ENCODE measurements around the gene KCTD10.

DNA sequence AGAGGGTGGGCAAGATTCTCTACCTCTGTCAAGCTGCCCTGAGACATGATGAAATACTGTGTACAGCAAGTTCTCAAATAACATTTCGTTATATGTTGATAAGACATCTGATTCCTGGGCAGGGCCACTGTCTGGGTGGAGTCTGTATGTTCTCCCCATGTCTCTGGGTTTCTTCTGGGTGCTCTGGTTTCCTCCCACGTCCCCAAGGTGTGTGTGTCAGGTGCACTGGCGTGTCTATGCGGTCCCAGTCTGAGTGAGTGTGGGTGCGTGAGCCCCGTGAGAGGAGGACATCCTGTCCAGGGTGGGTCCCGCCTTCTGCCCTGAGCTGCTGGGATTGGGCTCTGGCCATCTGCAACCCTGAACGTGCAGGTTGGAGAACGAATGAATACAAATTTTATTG lies 29.6 kb downstream of the KCTD10 start:
- TF ChIP-seq CTCF (IDR thresholded peaks at IDR 0.05 in 2 of 3, conservative IDR thresholded peaks at IDR 0.05 in 1 of 3; ENCODE audit: control insufficient read depth in 2 of 3, extremely low read depth in 1 of 3, insufficient read depth in 1 of 3, low read depth in 3 of 3, low read length in 3 of 3) (no peak), EP300 (IDR thresholded peaks at IDR 0.05; ENCODE audit: borderline replicate concordance in 1 of 2, control insufficient read depth in 1 of 2, low read depth in 2 of 2, low read length in 2 of 2) (no peak), E4F1 (IDR thresholded peaks at IDR 0.05; ENCODE audit: borderline replicate concordance, partially characterized antibody) (no peak), CREB1 (IDR thresholded peaks at IDR 0.05; ENCODE audit: low read depth) (no peak), RFX5 (IDR thresholded peaks at IDR 0.05; ENCODE audit: low read depth, low read length) (no peak), YY1 (IDR thresholded peaks at IDR 0.05; ENCODE audit: low read depth, low read length) (no peak), ESRRA (IDR thresholded peaks at IDR 0.05; ENCODE audit: low read length) (no peak), REST (IDR thresholded peaks at IDR 0.05; ENCODE audit: low read depth, low read length) (no peak), POLR2A (IDR thresholded peaks at IDR 0.05; ENCODE audit: low read depth, low read length) (no peak), RAD51 (IDR thresholded peaks at IDR 0.05) (no peak), IKZF1 (conservative IDR thresholded peaks at IDR 0.05) (no peak)
- TF ChIP-seq, protein P1, sequence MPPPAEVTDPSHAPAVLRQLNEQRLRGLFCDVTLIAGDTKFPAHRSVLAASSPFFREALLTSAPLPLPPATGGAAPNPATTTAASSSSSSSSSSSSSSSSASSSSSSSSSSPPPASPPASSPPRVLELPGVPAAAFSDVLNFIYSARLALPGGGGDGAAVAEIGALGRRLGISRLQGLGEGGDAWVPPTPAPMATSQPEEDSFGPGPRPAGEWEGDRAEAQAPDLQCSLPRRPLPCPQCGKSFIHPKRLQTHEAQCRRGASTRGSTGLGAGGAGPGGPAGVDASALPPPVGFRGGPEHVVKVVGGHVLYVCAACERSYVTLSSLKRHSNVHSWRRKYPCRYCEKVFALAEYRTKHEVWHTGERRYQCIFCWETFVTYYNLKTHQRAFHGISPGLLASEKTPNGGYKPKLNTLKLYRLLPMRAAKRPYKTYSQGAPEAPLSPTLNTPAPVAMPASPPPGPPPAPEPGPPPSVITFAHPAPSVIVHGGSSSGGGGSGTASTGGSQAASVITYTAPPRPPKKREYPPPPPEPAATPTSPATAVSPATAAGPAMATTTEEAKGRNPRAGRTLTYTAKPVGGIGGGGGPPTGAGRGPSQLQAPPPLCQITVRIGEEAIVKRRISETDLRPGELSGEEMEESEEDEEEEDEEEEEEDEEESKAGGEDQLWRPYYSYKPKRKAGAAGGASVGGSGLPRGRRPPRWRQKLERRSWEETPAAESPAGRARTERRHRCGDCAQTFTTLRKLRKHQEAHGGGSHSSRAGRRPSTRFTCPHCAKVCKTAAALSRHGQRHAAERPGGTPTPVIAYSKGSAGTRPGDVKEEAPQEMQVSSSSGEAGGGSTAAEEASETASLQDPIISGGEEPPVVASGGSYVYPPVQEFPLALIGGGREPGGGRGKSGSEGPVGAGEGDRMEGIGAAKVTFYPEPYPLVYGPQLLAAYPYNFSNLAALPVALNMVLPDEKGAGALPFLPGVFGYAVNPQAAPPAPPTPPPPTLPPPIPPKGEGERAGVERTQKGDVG (CRISPR knock-in tag; IDR thresholded peaks at IDR 0.05): no peak
